Activated naive CD8-positive, alpha-beta T cell treated with anti-CD3 and anti-CD28 coated beads, Interleukin-2, amount 50 U/mL, for 16 hours (primary cell): ENCODE data around the gene AATK.

Source experiments
- DNase-seq: peaks from one replicate; pipeline ENCODE4 v3.0.0-alpha.2; 2020; ENCODE audit warnings: low read depth, low spot score

AATK gene, protein sequence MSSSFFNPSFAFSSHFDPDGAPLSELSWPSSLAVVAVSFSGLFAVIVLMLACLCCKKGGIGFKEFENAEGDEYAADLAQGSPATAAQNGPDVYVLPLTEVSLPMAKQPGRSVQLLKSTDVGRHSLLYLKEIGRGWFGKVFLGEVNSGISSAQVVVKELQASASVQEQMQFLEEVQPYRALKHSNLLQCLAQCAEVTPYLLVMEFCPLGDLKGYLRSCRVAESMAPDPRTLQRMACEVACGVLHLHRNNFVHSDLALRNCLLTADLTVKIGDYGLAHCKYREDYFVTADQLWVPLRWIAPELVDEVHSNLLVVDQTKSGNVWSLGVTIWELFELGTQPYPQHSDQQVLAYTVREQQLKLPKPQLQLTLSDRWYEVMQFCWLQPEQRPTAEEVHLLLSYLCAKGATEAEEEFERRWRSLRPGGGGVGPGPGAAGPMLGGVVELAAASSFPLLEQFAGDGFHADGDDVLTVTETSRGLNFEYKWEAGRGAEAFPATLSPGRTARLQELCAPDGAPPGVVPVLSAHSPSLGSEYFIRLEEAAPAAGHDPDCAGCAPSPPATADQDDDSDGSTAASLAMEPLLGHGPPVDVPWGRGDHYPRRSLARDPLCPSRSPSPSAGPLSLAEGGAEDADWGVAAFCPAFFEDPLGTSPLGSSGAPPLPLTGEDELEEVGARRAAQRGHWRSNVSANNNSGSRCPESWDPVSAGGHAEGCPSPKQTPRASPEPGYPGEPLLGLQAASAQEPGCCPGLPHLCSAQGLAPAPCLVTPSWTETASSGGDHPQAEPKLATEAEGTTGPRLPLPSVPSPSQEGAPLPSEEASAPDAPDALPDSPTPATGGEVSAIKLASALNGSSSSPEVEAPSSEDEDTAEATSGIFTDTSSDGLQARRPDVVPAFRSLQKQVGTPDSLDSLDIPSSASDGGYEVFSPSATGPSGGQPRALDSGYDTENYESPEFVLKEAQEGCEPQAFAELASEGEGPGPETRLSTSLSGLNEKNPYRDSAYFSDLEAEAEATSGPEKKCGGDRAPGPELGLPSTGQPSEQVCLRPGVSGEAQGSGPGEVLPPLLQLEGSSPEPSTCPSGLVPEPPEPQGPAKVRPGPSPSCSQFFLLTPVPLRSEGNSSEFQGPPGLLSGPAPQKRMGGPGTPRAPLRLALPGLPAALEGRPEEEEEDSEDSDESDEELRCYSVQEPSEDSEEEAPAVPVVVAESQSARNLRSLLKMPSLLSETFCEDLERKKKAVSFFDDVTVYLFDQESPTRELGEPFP (N-terminal part only)

DNA sequence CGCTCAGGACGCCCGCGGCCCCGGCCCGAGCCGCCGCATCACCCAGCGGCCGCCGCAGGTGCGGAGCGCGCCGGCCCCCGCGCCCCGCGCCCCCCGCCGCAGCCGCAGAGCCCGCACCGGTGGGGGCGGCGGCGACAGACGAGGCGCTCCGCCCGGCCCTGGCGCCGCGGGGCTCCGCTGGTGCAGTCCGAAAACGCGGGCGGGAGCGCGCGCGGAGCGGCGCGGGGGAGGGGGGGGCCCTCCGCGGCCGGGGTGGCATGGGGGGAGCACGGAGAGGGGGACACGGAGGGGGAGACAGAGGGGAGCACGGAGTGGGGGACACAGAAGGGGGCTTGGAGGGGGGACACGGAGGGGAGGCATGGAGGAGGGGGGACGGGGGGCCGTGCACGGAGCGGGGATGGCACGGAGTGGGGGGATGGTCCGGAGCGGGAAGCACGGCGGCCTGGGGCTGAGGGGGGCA lies at the start of gene AATK:
Gene AATK, minus strand, starts transcription at position 189 of the 460 bp plus-strand sequence. CDS start 229 bp downstream, outside the sequence.
- no peak for DNase-seq

DNA sequence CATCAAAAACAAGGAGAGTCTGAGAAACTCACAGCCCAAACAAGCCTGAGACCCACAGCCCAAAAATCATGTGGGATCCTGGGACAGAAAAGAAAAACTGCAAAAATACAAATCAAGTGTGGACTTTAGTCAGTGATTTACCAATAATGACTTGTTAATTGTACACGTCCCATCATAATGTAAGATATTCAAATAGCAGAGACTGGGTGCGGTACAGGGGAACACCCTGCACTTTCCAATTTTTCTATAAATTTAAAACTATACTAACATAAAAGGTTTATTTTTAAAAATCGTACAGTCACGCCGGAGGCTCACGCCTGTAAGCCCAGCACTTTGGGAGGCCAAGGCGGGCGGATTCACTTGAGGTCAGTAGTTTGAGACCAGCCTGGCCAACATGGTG lies 48.0 kb upstream of the AATK start:
- no peak for DNase-seq

DNA sequence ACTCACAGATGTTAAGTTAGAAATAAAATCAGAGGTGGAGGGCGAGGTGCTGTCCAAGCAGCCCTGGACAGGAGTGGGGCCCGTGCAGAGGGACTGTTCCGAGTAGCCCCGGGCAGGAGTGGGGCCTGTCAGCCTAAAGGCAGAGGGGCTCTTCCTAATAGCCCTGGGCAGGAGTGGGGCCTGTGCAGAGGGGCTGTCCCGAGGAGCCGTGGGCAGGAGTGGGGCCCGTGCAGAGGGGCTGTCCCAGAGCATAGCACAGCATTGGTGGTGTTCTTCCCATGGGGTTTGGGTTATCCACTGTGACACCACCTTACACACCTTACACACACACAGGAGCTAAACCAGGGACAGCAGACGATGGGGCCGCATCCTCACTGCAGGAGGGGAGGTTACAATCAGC lies 46.3 kb upstream of the AATK start:
- no peak for DNase-seq

DNA sequence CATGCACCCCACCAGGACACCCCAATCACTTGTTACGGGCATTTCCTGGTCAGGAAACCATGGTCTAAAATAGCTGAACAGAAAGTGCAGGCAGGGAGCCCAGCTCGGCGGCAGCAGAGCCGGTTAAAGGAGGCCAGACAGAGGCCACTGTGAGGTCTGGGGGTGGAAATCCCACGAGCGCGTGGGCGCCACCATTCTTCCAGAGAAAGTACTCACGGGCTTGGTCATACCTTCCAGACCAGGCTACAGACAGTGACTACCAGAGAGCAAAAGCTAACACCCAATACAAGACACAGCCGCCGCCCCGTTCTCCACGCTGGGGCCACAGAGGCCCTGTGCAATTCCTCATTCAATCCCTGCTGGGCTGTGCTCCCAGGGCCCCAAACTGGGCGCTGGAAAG lies 44.8 kb upstream of the AATK start:
- DNase-seq, result no peak

DNA sequence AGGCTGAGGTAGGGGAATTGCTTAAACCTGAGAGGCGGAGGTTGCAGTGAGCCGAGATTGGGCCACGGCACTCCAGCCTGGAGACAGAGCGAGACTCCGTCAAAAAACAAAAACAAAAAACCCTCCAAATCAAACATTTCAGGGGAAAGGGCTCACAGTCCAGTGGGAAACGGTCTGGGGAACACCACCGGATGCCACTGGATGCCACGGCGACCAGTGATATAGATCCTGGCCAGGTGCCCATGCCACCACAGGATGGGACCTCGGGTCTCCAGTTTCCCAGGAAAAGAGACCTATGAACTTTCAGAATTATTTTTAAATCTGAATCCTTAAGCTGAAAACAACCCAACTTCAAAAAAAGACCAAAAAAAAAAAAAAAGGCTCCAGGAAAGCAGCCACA lies 44.4 kb upstream of the AATK start:
- DNase-seq, result no peak

DNA sequence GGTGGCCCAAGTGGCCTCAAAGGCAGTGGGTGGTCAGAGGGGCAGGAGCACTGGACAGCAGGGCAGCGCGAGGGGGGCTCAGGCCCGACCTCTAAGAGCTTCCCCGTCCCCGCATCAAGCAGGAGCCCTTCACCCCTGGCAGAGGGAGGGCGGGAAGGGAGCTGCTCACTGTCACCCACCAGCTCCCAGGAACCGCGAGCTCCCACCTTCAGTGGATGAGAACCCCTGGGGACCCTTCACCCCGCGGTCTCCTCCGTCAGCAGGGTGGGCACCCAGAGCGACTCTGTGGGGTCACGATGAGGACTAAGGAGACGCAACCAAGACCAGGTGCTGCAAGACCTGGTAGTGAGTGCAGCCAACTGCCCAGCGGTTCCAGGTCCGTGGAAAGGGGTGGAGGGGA lies 43.1 kb upstream of the AATK start:
- DNase-seq, result no peak

DNA sequence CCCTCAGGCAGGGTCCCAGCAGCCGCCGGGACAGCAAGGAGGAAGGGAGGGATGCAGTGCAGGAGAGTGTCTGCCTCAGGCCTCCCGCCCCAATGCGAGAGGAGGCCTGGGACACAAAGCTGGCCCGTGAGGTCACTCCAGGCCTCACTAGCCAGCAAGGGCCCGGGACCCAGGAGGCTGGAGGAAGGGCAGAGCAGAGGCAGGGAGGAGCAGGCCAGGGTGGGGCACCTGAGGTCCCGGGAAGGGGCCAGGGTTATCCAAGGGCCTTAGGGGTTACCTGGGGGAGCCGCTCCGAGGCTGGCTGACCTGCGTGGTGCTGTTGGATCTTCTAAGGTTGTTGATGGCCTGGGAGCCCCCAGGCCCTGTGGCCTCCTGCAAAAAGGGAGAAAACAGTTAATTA lies 42.6 kb upstream of the AATK start:
- DNase-seq, result no peak

DNA sequence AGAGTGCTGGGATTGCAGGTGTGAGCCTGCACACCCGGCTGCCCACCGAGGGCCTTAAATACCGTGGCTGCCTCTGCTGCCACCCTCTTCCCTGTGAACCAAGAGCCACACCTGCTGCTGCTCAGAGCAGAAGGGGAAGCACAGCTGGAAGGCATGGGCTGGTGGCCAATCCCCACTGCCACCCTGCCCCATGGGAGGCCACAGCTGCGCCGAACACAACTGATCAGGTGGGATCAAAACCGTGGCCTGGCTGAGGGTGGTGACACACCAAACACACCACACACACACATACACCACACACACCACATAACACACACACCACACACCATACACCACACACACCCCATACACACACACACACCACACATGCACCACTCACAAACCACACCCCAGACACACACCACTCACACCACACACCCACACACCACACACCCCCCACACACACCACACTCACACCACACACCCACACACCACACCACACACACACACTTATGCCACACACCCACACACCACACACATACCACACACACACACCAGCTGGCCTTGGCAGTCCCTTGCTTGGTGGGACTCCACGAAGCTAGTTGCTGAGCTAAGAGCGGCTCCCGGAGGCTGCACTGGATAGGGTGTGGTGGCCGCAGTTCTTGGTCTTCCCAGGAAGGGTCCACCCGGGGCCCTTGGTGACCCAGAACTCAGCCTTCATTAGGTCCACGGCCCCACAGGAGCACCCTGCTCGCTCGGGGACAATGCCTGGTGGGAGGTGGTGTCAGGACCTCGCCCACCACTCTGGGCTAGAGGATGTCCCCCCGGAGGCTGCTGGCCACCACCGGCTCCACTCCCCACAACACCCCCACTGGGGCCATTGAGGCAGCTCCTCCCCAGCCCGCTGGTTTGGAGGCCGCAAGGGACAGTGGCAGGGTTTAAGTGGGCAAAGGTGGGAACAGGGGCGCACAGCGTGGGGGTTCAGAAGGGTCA lies 41.9 kb upstream of the AATK start:
- no peak for DNase-seq

DNA sequence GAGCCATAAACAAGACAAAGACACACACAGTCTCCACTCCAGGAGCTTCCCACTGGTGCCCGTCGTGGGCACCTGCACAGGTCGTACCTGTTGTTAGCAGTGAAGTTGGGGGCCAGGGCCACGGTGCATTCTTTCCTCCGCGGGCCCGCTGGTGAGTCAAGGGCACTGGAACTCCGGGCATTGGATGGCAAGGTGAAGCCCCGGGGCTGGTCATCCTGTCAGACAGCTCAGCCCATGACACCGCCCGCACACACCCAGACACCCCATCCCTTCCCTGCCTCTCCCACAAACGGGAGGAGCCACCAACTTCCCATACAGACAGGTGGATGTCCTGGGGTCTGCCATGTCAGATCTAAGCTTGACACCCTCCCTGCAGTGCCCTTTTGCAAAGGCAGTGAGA lies 40.6 kb upstream of the AATK start:
- DNase-seq, result no peak

DNA sequence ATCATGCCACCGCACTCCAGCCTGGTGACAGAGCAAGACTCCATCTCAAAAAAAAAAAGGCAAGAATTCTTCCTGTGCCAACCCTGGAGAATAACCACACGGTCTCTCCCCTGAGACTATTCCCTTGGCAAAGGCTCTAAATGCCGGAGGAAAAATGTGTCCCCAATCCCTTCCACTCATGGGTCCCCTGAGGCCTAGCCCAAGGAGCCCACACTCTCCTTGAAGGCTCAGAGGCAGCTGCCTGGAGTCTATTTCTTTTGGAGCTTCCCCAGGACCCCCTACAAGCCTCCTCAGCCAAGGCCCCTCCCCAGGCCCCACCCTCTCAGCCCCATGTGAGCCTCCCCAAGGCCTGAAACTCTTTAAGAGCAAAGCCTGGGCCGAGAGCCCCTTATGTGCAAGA lies 40.1 kb upstream of the AATK start:
- DNase-seq, result no peak

DNA sequence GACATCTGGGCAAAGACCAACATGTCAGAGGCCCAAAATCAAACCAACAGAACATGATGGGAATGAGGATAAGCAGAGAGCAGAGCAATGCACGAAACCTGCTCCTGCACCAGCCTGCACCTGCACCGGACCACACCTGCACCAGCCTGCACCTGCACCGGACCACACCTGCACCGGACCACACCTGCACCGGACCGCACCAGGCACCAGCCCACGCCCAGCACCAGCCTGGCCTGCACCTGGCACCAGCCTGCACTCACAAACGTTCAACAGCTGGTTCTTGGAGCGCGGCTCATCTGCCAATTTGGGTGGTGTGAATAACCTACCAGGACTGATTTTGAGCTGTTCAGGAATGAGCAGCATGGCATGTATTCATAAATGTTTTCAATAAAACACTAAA lies 38.6 kb upstream of the AATK start:
- DNase-seq, result no peak

DNA sequence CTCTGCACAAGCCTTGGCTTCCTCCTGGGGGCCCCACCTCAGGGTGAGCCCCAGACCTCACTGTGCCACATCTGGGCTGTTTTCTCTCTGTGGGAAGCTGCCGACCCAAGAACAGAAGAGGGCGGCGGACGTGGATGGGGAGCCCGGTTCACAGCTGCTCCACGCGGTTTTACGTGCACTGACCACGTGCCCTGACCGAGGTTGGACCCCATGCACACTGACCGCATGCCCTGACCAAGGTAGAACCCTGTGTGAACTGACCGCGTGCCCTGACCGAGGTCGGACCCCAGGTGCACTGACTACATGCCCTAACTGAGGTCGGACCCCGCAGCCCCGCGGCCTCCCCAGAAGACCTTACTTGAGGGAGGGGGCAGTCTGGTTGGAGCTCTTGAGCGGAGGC lies 37.1 kb upstream of the AATK start:
- DNase-seq, result no peak

DNA sequence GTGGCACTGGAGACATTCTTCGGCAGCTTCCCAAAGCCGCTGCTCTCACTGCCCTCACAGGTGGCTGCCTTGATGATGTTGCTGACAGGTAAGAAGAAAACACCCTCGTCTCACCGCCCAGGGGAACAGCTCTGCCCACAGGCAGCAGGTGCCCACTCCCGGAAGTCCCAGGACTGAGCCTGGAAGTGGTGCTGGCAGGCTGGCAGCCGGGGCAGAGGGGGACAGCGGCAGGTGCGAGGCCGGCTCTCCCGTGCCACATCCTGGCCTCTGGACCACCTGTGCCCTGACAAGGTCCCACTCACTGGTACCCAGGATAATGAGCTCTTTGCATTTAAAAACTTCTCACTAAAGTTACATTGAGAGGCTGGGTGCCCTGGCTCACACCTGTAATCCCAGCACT lies 36.3 kb upstream of the AATK start:
- DNase-seq, result no peak

DNA sequence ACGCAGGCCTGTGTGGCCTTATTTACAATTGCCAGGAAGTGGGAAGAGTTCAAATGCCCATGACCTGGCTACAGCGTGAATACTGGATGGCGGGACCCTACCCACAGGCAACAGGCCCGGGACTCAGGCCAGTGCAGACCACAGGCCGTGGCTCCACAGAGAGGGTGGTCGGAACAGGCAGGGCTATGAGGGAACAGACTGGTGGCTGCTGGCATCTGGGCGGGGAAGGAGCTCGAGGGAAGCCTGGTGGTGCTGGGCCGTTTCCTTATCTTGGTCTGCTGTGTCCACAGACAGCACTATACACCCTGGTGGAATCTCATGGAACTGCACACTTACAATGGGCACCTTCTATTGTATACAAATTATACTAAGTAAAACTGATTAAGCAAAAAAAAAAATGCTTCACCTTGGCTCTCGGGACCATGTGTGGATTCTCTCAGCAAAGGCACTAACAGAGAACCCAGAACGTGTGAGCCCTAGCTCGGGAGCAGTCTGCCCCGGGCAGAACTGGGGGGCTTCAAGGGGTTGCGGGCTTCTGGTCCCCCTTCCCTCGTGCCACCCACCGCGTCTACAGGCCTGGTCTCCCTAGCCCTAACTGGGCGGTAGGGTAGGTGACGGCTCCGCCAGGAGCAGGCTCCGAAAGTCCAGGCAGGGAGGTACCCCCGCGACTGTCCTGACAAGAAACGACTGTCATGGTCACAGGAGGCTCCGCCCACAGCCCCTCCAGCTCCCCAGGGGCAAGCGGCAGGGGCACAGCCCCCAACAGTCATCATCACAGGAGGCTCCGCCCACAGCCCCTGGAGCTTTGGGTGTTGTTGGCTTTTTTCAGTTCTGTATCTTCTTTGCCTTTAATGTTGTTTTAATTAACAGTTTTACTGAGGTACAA lies 34.9 kb upstream of the AATK start:
- DNase-seq, result no peak

DNA sequence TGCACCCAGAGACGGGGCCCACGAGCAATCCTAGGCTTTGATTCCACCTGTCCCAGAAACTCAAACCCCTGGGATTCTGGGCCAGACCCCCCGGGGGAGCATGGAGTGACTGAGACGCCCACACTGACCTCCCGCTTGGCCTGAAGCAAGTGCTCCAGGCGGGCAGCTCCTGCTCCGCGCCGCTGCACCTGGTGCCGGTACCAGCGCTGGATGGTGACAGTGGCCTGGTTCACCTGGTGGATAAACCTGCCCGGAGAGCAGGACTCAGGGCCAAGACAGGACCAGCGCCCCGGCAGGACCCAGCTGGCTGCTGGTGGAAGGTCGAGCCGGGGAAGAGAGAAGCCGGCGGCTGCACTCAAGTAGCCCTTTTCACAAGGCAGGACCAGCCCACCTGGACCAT lies 34.2 kb upstream of the AATK start:
- no peak for DNase-seq

DNA sequence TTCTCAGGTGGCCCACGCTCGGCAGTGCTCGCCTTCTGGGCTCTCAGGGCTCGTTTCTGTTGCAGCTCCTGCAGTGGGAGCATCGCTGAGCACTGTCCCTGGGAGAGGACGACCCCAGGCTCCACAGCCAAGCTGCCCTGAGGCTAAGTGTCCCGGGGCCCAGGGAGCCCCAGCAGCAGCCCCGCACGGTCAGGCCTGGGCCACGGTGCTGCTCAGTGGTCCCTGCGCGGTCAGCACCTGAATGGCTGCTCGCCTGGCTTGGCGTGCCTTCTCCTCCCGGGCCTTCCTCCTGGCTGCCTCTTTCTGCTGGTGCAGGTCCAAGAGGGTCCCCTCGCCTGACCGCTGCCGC lies 33.4 kb upstream of the AATK start:
- DNase-seq, result no peak

DNA sequence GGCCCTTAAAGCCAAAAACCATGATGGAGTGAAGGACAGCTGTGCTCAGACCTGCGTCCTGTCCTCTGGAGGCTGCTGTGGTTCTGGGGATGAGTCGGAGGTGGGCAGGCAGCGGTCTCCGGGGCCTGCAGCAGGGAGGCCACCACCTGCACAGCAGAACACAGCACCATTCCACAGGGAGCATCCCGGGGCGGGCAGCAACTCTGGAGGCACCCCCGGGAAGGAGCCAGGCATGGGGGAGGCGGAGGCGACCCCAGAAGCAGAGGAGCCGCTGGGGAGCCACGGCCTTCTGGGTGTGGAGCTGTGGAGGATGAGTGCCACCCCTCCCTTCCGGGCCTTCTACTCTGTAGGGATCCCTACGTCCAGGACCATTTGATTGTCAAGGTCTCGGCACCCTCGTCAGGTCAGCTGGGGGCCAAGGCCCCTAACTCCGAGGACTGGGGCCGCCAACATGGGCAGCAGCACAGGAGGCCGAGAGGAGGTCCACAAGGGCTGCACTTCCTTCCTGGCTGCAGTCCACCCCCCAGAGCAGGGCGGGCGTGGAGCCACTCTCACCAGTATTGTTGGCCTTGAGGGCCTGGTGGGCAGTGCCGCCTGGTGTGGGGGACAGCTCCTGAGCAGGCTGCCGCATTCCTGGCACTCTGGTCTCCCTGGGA lies 32.9 kb upstream of the AATK start:
- DNase-seq, result no peak

DNA sequence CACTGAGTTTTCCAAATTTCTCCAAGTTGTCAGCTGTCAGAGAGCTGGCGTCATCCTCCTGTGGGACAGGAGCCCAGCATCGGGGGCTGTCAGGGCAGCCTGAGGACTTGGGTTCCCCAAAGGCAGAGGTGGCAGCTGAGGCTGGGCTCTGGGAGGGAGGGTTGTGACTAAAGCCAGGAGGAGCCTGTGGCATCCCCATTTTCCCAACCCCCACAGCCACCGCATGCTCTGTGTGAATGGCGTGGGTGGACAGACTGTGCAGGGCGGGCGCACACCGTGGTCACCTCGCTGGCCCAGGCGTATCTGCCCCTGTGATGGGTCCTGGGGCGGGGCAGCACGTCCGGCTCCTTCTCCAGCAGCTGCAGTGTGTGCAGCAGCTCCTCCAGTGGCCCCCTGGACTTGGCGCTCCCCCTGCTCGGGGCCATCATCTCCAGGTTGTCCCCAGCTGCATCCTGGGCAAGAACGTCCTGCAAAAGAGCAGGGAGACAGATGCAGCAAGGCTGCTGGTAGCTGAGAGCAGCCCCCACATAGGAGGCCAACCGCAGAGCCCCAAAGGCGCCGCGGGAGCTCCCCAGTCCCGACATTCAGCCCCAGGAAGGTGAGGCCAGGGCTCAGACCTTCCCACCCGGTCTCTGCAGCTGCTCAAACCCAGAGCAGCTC lies 31.9 kb upstream of the AATK start:
- no peak for DNase-seq

DNA sequence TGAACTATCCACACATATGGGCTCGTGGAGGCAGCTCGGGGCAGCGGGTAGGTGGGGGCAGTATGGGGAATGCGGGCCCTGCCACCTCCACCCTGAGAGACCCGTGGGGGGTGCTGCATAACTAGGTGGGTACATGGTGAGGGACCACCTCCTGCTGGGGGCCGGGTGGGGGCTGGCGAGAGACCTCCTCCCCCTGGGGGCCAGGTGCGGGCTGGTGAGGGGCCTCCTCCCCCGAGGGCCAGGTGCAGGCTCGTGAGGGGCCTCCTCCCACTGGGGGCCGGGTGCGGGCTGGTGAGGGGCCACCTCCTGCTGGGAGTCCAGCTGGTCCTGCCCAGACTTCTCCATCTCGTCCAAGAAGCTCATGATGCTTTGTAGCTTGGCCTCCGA lies 31.4 kb upstream of the AATK start:
- no peak for DNase-seq
